CD14-positive monocyte (primary cell): ENCODE measurements around the gene MINDY3. TPM values are rescaled to one million over a fixed set of nuclear protein-coding genes. Genes with fewer than 3 reads are reported as not detected.

Experiments used
- DNase-seq, 3 donors: peaks; one replicate each; pipeline ENCODE4 v3.0.0-alpha.2; 2011 to 2022
- H2AFZ ChIP-seq: 2 replicates; pipeline ENCODE4 v1.6.0; 2012; ENCODE audit warnings: mild to moderate bottlenecking, low read depth, low read length, inconsistent platforms; ENCODE audit not compliant: insufficient read depth, poor library complexity, severe bottlenecking
- H3K27ac ChIP-seq, 2 donors: 1 replicate in 1 of 2; 2 replicates in 1 of 2; pipeline ENCODE4 v1.5.1; 2012 to 2013; ENCODE audit warnings: low read length in 2 of 2, control low read depth in 1 of 2, inconsistent platforms in 1 of 2, low read depth in 1 of 2, mild to moderate bottlenecking in 1 of 2
- H3K27me3 ChIP-seq, 2 donors: one replicate each; pipeline versions ENCODE4 v1.6.0 to v1.6.1; 2011 to 2013; ENCODE audit warnings: low read length in 2 of 2; ENCODE audit not compliant: control insufficient read depth in 2 of 2, insufficient read depth in 2 of 2
- H3K36me3 ChIP-seq, 2 donors: replicated peaks in 1 of 2; 1 replicate in 1 of 2; 2 replicates in 1 of 2; pipeline versions ENCODE4 v1.5.1 to v1.6.1; 2012 to 2013; ENCODE audit warnings: low read length in 2 of 2, control low read depth in 1 of 2, inconsistent platforms in 1 of 2, mild to moderate bottlenecking in 1 of 2; ENCODE audit not compliant: insufficient read depth in 2 of 2, control insufficient read depth in 1 of 2
- H3K4me1 ChIP-seq, 2 donors: 1 replicate in 1 of 2; 2 replicates in 1 of 2; pipeline versions ENCODE4 v1.5.1 to v1.6.1; 2012 to 2013; ENCODE audit warnings: low read length in 2 of 2, control low read depth in 1 of 2, inconsistent platforms in 1 of 2, mild to moderate bottlenecking in 1 of 2, moderate library complexity in 1 of 2; ENCODE audit not compliant: insufficient read depth in 2 of 2, control insufficient read depth in 1 of 2
- H3K4me2 ChIP-seq: replicated peaks from 2 replicates; pipeline ENCODE3; 2012; ENCODE audit warnings: low read length, moderate library complexity, mild to moderate bottlenecking; ENCODE audit not compliant: poor library complexity, severe bottlenecking; ENCODE audit errors: extremely low read depth
- H3K4me3 ChIP-seq, 3 experiments: fragments of 200-600 bp in 1 of 3; sonication (generic) in 1 of 3; replicated peaks in 1 of 3; 1 replicate in 2 of 3; 2 replicates in 1 of 3; pipeline ENCODE4 v1.5.1; 2011 to 2013; ENCODE audit warnings: low read length in 3 of 3, mild to moderate bottlenecking in 3 of 3, control low read depth in 2 of 3, low read depth in 2 of 3, inconsistent platforms in 1 of 3, moderate library complexity in 1 of 3
- H3K79me2 ChIP-seq: 2 replicates; pipeline ENCODE4 v1.6.0; 2012; ENCODE audit warnings: mild to moderate bottlenecking, control low read depth, inconsistent platforms, low read length, moderate library complexity; ENCODE audit not compliant: insufficient read depth
- H3K9ac ChIP-seq: 2 replicates; pipeline ENCODE4 v1.6.0; 2017; ENCODE audit warnings: low read length, mild to moderate bottlenecking; ENCODE audit not compliant: insufficient read depth, poor library complexity, severe bottlenecking
- H3K9me3 ChIP-seq, 2 donors: replicated peaks in 1 of 2; 1 replicate in 1 of 2; 2 replicates in 1 of 2; pipeline versions ENCODE4 v1.5.1 to v1.6.1; 2012 to 2013; ENCODE audit warnings: low read length in 2 of 2, control low read depth in 1 of 2; ENCODE audit not compliant: control insufficient read depth in 1 of 2, insufficient read depth in 1 of 2
- H4K20me1 ChIP-seq: 2 replicates; pipeline ENCODE4 v1.6.0; 2012; ENCODE audit warnings: mild to moderate bottlenecking, low read length, control low read depth, moderate library complexity; ENCODE audit not compliant: insufficient read depth
- H3K27ac Mint-ChIP-seq, 7 donors: one replicate each; pipeline ENCODE4 v1.8.0; 2020; ENCODE audit warnings: mild to moderate bottlenecking in 7 of 7, mixed read lengths in 7 of 7, moderate library complexity in 6 of 7, inconsistent platforms in 2 of 7
- H3K27me3 Mint-ChIP-seq, 3 donors: one replicate each; pipeline ENCODE4 v1.8.0; 2021 to 2022; ENCODE audit warnings: low read depth in 3 of 3, mild to moderate bottlenecking in 3 of 3, mixed read lengths in 3 of 3, moderate library complexity in 3 of 3, inconsistent platforms in 1 of 3
- H3K36me3 Mint-ChIP-seq, 2 donors: one replicate each; pipeline ENCODE4 v1.8.0; 2020; ENCODE audit warnings: mixed read lengths in 2 of 2, inconsistent platforms in 1 of 2, mild to moderate bottlenecking in 1 of 2
- H3K4me1 Mint-ChIP-seq: one replicate; pipeline ENCODE4 v1.8.0; 2020; ENCODE audit warnings: mild to moderate bottlenecking, mixed read lengths
- H3K4me3 Mint-ChIP-seq, 2 donors: one replicate each; pipeline ENCODE4 v1.8.0; 2020; ENCODE audit warnings: mild to moderate bottlenecking in 2 of 2, mixed read lengths in 2 of 2, moderate library complexity in 1 of 2
- H3K9me3 Mint-ChIP-seq, 7 donors: one replicate each; pipeline ENCODE4 v1.8.0; 2020 to 2022; ENCODE audit warnings: mixed read lengths in 7 of 7, mild to moderate bottlenecking in 6 of 7, moderate library complexity in 6 of 7, inconsistent platforms in 2 of 7
- CTCF ChIP-seq: fragments of 200-600 bp; IDR thresholded peaks from one replicate; pipeline ENCODE4 v1.8.0; 2022; ENCODE audit warnings: antibody characterized with exemption, mild to moderate bottlenecking
- WGBS: methylation state at CpG from one replicate; pipeline ENCODE4 v1.1.5; 2013; ENCODE audit warnings: missing lambda C conversion rate; ENCODE audit not compliant: insufficient coverage; 5-methylcytosine and 5-hydroxymethylcytosine counted together
- intact Hi-C, 2 donors: fragments of 100-400 bp; cut with micrococcal nuclease; formaldehyde crosslinking; loops; one replicate each; pipeline versions ENCODE4 v1.15.0 to v1.15.1; 2023
- polyA plus RNA-seq, 3 donors: library from polyadenylated mRNA; depleted of rRNA in 1 of 3; unstranded in 2 of 3; stranded (reverse) in 1 of 3; fragments of 300-500 nt in 2 of 3; fragments of >200 nt in 1 of 3; fragmentation: Illumina TruSeq in 2 of 3; gene quantifications; 1 replicate in 2 of 3; 2 replicates in 1 of 3; pipeline ENCODE4 v1.2.3, GENCODE V29; 2012 to 2021

MINDY3 gene
- polyA plus RNA-seq, 3 donors, result 2.4 to 14.8 (median 4.4) TPM

DNA sequence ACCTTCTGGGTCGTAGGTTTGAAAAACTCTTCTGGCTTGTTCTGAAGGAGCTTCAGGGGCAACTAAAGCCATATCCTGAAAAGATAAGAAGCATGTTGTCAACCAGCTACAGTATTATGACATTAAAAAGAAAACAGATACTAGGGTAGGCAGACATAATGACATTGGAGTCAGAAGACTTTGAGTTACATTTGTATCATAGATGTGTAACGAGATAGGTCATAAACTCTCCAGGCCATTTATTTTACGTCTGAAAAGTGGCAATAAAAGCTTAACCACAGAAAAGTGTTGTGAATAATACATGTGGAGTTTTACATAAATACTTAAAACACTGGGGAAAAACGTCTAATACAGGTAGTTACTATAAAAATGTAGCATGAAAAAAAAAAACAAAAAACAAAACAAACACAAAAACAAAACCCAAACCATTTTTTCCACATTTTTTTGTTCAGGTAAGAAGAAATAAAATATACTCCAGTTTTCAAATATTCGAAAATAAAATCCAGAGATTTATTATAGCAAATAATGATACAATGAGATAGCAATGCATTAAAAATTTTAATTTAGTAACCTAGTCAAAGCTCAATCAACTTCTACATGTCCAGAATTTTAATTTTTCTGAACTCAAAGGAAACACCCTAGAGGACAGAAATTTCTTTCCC, 64.1 kb downstream of the MINDY3 start:
- H3K9ac ChIP-seq, result no peak overlapping the region
- no peaks in the 10 kb centered on the region for H3K27me3 ChIP-seq
- H3K27ac Mint-ChIP-seq, result no peak overlapping the region
- H3K79me2 ChIP-seq, result no peaks in the 10 kb centered on the region
- no CpG with 5 or more reads among the region's 5 CpGs for WGBS
- H3K4me3 ChIP-seq, result no peak overlapping the region
- H2AFZ ChIP-seq, result no peak overlapping the region
- no peaks in the 10 kb centered on the region for H3K27me3 Mint-ChIP-seq
- peaks cover 46 to 47% of the 10 kb centered on the region in 2 donors for H3K36me3 Mint-ChIP-seq
- peaks cover 0 to 4% (median 2%) of the 10 kb centered on the region in 7 donors for H3K9me3 Mint-ChIP-seq
- DNase-seq, result no peak
- H3K4me3 Mint-ChIP-seq, result no peak overlapping the region
- peaks cover 39 to 67% of the 10 kb centered on the region in 2 donors for H3K36me3 ChIP-seq
- intact Hi-C loops, result no loop called here
- H3K4me1 ChIP-seq, result no peaks in the 10 kb centered on the region
- no peak for TF ChIP-seq CTCF
- H3K4me2 ChIP-seq, result no peak overlapping the region
- H3K27ac ChIP-seq, result no peak overlapping the region
- no peaks in the 10 kb centered on the region for H4K20me1 ChIP-seq
- H3K4me1 Mint-ChIP-seq, result no peaks in the 10 kb centered on the region
- no peaks in the 10 kb centered on the region for H3K9me3 ChIP-seq

DNA sequence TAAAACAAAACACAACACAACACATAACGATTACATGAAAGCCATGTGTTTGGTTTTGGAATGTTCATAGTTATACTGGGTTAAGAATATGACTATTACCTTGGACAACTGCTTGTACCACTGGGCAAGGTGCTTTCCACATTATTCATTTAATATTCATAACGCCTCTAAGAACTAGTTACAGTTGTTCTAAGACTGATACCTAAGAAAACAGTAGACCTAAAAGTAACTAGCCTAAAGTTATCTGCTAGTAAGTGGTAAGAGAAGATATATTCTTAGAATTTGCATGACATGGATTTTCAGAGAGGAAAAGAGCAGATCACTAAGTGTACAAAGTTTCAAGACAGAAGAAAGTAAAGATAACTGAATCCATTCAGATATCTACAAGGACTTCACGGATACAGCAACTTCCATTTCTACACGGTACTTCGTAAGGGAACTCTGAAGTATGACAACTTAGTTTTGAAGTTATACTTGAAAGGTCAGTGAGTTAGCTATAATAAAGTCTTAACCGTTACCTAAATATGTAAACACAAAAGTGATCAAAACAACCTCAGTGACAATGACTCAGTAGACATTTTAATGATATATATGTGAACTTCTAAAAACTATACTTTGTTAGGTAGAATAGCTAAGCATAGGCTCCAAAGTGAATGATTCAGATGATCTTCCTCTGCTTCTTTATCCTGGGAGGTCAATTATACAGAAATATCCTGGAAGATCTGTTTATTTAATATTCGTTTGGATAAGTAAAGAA, 65.1 kb downstream of the MINDY3 start:
- no CpG with 5 or more reads among the region's 7 CpGs for WGBS
- no peak overlapping the region for H3K4me2 ChIP-seq
- no peak overlapping the region for H3K27ac Mint-ChIP-seq
- intact Hi-C loops, result no loop called here
- no peaks in the 10 kb centered on the region for H3K9me3 ChIP-seq
- H3K9me3 Mint-ChIP-seq, result no peaks in the 10 kb centered on the region
- no peaks in the 10 kb centered on the region for H3K27me3 Mint-ChIP-seq
- no peak for DNase-seq
- H3K4me1 ChIP-seq, result no peaks in the 10 kb centered on the region
- H3K27ac ChIP-seq, result no peak overlapping the region
- no peaks in the 10 kb centered on the region for H4K20me1 ChIP-seq
- H3K36me3 Mint-ChIP-seq, result peaks cover 45 to 46% of the 10 kb centered on the region in 2 donors
- no peaks in the 10 kb centered on the region for H3K79me2 ChIP-seq
- no peak overlapping the region for H3K9ac ChIP-seq
- H3K36me3 ChIP-seq, result peaks cover 33 to 64% of the 10 kb centered on the region in 2 donors
- no peaks in the 10 kb centered on the region for H3K27me3 ChIP-seq
- H3K4me1 Mint-ChIP-seq, result no peaks in the 10 kb centered on the region
- no peak overlapping the region for H2AFZ ChIP-seq
- TF ChIP-seq CTCF, result no peak
- no peak overlapping the region for H3K4me3 ChIP-seq
- H3K4me3 Mint-ChIP-seq, result no peak overlapping the region
